A204.1 (cell line): Measurements from ENCODE around the gene DMGDH.

Experiments used
- FAIRE-seq: peaks from 2 replicates; lab custom pipeline; 2012; peaks lifted over from hg19 to GRCh38; lab: Jason Lieb, UNC

The DMGDH gene

GRCh38 chr5:79062436-79062835 lies 7.0 kb downstream of the DMGDH start:
- FAIRE-seq, result no peak

GRCh38 chr5:79059674-79060073 lies 9.8 kb downstream of the DMGDH start:
- no peak for FAIRE-seq

GRCh38 chr5:79056847-79057246 lies 12.6 kb downstream of the DMGDH start:
- no peak for FAIRE-seq

GRCh38 chr5:79055017-79055416 lies 14.5 kb downstream of the DMGDH start:
- FAIRE-seq, result no peak

GRCh38 chr5:79053321-79053720 lies 16.2 kb downstream of the DMGDH start:
- no peak for FAIRE-seq

GRCh38 chr5:79050498-79050897 lies 19.0 kb downstream of the DMGDH start:
- FAIRE-seq, result no peak

- FAIRE-seq, result no peak
Measured at GRCh38 chr5:79048437-79048836, 21.0 kb downstream of the DMGDH start.

GRCh38 chr5:79047199-79047598 lies 22.3 kb downstream of the DMGDH start:
- FAIRE-seq, result no peak

GRCh38 chr5:79042188-79042587 lies 27.3 kb downstream of the DMGDH start:
- FAIRE-seq, result no peak

GRCh38 chr5:79036769-79037168 lies 32.7 kb downstream of the DMGDH start:
- no peak for FAIRE-seq

GRCh38 chr5:79035237-79035636 lies 34.2 kb downstream of the DMGDH start:
- FAIRE-seq, result no peak

- FAIRE-seq, result no peak
Measured at GRCh38 chr5:79032782-79033181, 36.7 kb downstream of the DMGDH start.

- FAIRE-seq, result no peak
Measured at GRCh38 chr5:79032031-79032695, 37.3 kb downstream of the DMGDH start.

GRCh38 chr5:79031485-79031867 lies 38.0 kb downstream of the DMGDH start:
- FAIRE-seq, result no peak

GRCh38 chr5:79030663-79031484 lies 38.6 kb downstream of the DMGDH start:
- FAIRE-seq, result no peak

- peak; percentile 93 for FAIRE-seq
Measured at GRCh38 chr5:79025054-79025472, 44.4 kb downstream of the DMGDH start.

- no peak for FAIRE-seq
Measured at GRCh38 chr5:79023947-79024346, 45.5 kb downstream of the DMGDH start.

- no peak for FAIRE-seq
Measured at GRCh38 chr5:79023348-79023747, 46.1 kb downstream of the DMGDH start.

GRCh38 chr5:79022771-79023170 lies 46.7 kb downstream of the DMGDH start:
- no peak for FAIRE-seq

GRCh38 chr5:79021753-79022152 lies 47.7 kb downstream of the DMGDH start:
- no peak for FAIRE-seq

GRCh38 chr5:79020861-79021561 lies 48.5 kb downstream of the DMGDH start:
- peak; percentile 95 for FAIRE-seq

- FAIRE-seq, result no peak
Measured at GRCh38 chr5:79014631-79015030, 54.8 kb downstream of the DMGDH start.

GRCh38 chr5:79011869-79012268 lies 57.6 kb downstream of the DMGDH start:
- FAIRE-seq, result no peak
